ENCODE data around the gene ZNF883.

The ZNF883 gene

GRCh38 chr9:113026200-113026599 lies 14.2 kb upstream of the ZNF883 start:
- DNase-seq (ENCODE audit: low read depth), result no peak
- TF ChIP-seq MYC (IDR thresholded peaks at IDR 0.05; ENCODE audit: low read depth, low read length) (no peak), MAX (IDR thresholded peaks at IDR 0.05; ENCODE audit: low read depth, low read length) (no peak), POLR2A (IDR thresholded peaks at IDR 0.05; ENCODE audit: extremely low read depth, insufficient read length) (no peak)
- TF ChIP-seq, protein P1, sequence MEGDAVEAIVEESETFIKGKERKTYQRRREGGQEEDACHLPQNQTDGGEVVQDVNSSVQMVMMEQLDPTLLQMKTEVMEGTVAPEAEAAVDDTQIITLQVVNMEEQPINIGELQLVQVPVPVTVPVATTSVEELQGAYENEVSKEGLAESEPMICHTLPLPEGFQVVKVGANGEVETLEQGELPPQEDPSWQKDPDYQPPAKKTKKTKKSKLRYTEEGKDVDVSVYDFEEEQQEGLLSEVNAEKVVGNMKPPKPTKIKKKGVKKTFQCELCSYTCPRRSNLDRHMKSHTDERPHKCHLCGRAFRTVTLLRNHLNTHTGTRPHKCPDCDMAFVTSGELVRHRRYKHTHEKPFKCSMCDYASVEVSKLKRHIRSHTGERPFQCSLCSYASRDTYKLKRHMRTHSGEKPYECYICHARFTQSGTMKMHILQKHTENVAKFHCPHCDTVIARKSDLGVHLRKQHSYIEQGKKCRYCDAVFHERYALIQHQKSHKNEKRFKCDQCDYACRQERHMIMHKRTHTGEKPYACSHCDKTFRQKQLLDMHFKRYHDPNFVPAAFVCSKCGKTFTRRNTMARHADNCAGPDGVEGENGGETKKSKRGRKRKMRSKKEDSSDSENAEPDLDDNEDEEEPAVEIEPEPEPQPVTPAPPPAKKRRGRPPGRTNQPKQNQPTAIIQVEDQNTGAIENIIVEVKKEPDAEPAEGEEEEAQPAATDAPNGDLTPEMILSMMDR (IDR thresholded peaks at IDR 0.05; ENCODE audit: low read depth, low read length), result no peak
- no peak overlapping the region for H3K4me3 ChIP-seq (ENCODE audit: low read depth, low read length)

GRCh38 chr9:113018247-113018646 lies 6.3 kb upstream of the ZNF883 start:
- TF ChIP-seq MYC (IDR thresholded peaks at IDR 0.05; ENCODE audit: low read depth, low read length) (no peak), MAX (IDR thresholded peaks at IDR 0.05; ENCODE audit: low read depth, low read length) (no peak), POLR2A (IDR thresholded peaks at IDR 0.05; ENCODE audit: extremely low read depth, insufficient read length) (no peak)
- TF ChIP-seq, protein P1 (IDR thresholded peaks at IDR 0.05; ENCODE audit: low read depth, low read length), result no peak
- H3K4me3 ChIP-seq (ENCODE audit: low read depth, low read length), result no peak overlapping the region
- DNase-seq (ENCODE audit: low read depth), result no peak

DNA sequence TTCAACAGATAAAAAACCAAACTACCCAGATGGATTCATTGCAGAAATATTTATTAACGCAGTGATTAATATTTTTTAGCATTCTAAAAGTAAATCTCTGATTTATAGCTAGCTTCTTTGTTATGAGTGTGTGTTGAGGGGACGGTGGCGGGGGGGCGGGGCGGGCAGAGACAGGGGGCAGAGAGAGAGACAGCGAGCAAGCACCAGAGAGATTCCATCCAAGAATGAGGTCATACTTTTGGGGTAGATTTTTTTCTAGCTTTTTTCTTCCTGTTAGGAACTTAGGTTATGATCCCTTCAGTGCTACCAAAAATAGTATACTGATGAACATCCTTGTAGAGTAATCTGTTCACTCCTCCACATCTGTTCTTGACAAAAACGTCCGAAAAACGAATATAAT lies 500 bp upstream of the ZNF883 start:
- no peak for DNase-seq (ENCODE audit: low read depth)
- H3K4me3 ChIP-seq (ENCODE audit: low read depth, low read length), result no peak overlapping the region
- TF ChIP-seq MYC (IDR thresholded peaks at IDR 0.05; ENCODE audit: low read depth, low read length) (no peak), POLR2A (IDR thresholded peaks at IDR 0.05; ENCODE audit: extremely low read depth, insufficient read length) (no peak), MAX (IDR thresholded peaks at IDR 0.05; ENCODE audit: low read depth, low read length) (no peak)
- TF ChIP-seq, protein P1 (IDR thresholded peaks at IDR 0.05; ENCODE audit: low read depth, low read length), result no peak

DNA sequence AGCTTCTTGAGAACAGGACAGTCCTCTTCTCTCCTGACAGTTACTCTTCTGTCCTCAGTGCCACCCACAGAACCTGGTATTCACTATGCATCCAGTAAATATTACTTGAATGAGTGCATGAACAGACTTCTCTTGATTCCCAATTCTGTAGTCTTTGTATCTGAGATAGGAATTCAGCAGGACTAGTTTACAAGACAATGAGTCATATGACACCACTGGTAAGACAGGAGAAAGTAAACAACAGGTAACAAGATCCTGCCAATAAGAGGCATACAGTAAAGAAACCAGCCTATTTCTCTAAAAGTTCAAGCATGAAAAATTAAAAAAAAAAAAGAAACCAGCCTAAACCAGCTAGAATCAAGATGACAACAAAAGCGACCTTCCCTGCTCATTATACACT lies 6.2 kb downstream of the ZNF883 start:
- H3K4me3 ChIP-seq (ENCODE audit: low read depth, low read length), result no peak overlapping the region
- no peak for TF ChIP-seq MAX (IDR thresholded peaks at IDR 0.05; ENCODE audit: low read depth, low read length)
- no peak for TF ChIP-seq POLR2A (IDR thresholded peaks at IDR 0.05; ENCODE audit: extremely low read depth, insufficient read length)
- no peak for TF ChIP-seq MYC (IDR thresholded peaks at IDR 0.05; ENCODE audit: low read depth, low read length)
- TF ChIP-seq, protein P1 (IDR thresholded peaks at IDR 0.05; ENCODE audit: low read depth, low read length), result no peak

GRCh38 chr9:112997236-112997941 lies 14.6 kb downstream of the ZNF883 start:
- TF ChIP-seq POLR2A (IDR thresholded peaks at IDR 0.05; ENCODE audit: extremely low read depth, insufficient read length) (no peak), MAX (IDR thresholded peaks at IDR 0.05; ENCODE audit: low read depth, low read length) (no peak), MYC (IDR thresholded peaks at IDR 0.05; ENCODE audit: low read depth, low read length) (no peak)
- TF ChIP-seq, protein P1 (IDR thresholded peaks at IDR 0.05; ENCODE audit: low read depth, low read length), result no peak
- no peak overlapping the region for H3K4me3 ChIP-seq (ENCODE audit: low read depth, low read length)
- DNase-seq (ENCODE audit: low read depth), result no peak

More for the DNA sequence above, 6.2 kb downstream of the ZNF883 start:
- DNase-seq (ENCODE audit: low read depth), result no peak
